ENCODE data around the gene HNRNPAB. TPM values are rescaled to one million over a fixed set of nuclear protein-coding genes. Genes with fewer than 3 reads are reported as not detected.
A peak's percentile ranks its signal among the peaks of the same experiment; 100 is the strongest.
"Not testable (repeated sequence)": the region's sequence is repeated elsewhere in the genome, so short reads cannot be mapped to it uniquely, and the experiment has no call there.

The HNRNPAB gene
- total RNA-seq, 1 donor from 2014 or later: 102 TPM

GRCh38 chr5:178225174-178225573 is 20.8 kb downstream of the HNRNPAB start:
- Histone ChIP-seq H3K4me1 (peaks cover 8% of the 10 kb centered on the region), H3K9me3 (no peaks in the 10 kb centered on the region), H3K27me3 (ENCODE audit: low read depth) (no peaks in the 10 kb centered on the region), H3K4me3 (no peak overlapping the region), H3K36me3 (peaks cover 79% of the 10 kb centered on the region), H3K27ac (no peak overlapping the region)
- DNase-seq (peak; percentile 35), ATAC-seq (no peak)
- no peak for TF ChIP-seq CTCF (IDR thresholded peaks at IDR 0.05)
- intact Hi-C loops (cut with DNase I): no loop called here

GRCh38 chr5:178227138-178227659 is 22.9 kb downstream of the HNRNPAB start:
- Histone ChIP-seq H3K9me3 (no peaks in the 10 kb centered on the region), H3K27ac (no peak overlapping the region), H3K27me3 (ENCODE audit: low read depth) (no peaks in the 10 kb centered on the region), H3K4me1 (peaks cover 25% of the 10 kb centered on the region), H3K36me3 (peaks cover 74% of the 10 kb centered on the region), H3K4me3 (no peak overlapping the region)
- no peak for TF ChIP-seq CTCF (IDR thresholded peaks at IDR 0.05)
- DNase-seq (peak; percentile 5), ATAC-seq (no peak)
- intact Hi-C loops (cut with DNase I): no loop called here

- peaks cover 69% of the 10 kb centered on the region for H3K36me3 ChIP-seq
- no peak for TF ChIP-seq CTCF (IDR thresholded peaks at IDR 0.05)
- no peaks in the 10 kb centered on the region for H3K9me3 ChIP-seq
- intact Hi-C loops (cut with DNase I): no loop called here
- DNase-seq (no peak), ATAC-seq (no peak)
- H3K4me1 ChIP-seq: peaks cover 27% of the 10 kb centered on the region
- no peaks in the 10 kb centered on the region for H3K27me3 ChIP-seq (ENCODE audit: low read depth)
- H3K4me3 ChIP-seq: no peak overlapping the region
- H3K27ac ChIP-seq: no peak overlapping the region
Measured at GRCh38 chr5:178227929-178228328, 23.6 kb downstream of the HNRNPAB start.

DNA sequence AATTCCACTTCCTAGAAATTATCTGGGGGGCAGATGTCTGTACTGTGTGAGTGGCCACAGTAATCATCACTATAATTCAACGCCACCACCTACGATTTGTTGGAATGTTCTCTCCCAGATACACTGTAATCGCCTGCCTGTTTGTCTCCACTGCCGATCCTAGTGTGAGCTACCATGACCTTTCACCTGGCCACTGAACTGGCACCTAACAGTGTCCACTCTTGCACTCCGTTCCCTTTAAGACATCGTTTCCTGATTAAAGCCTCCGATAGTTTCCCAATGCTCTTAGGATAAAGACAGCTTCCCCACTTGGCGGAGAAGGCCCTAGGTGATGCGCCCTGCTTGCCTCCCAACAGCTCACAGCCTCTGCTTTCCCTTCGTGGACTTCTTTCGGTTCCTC is 24.3 kb downstream of the HNRNPAB start:
- no peak for ATAC-seq
- no peak for TF ChIP-seq CTCF (IDR thresholded peaks at IDR 0.05)
- no peak for DNase-seq
- no peak overlapping the region for H3K4me3 ChIP-seq
- intact Hi-C loops (cut with DNase I): no loop called here
- no peak overlapping the region for H3K27ac ChIP-seq
- no peaks in the 10 kb centered on the region for H3K9me3 ChIP-seq
- H3K4me1 ChIP-seq: peaks cover 31% of the 10 kb centered on the region
- H3K27me3 ChIP-seq (ENCODE audit: low read depth): no peaks in the 10 kb centered on the region
- H3K36me3 ChIP-seq: peaks cover 69% of the 10 kb centered on the region

DNA sequence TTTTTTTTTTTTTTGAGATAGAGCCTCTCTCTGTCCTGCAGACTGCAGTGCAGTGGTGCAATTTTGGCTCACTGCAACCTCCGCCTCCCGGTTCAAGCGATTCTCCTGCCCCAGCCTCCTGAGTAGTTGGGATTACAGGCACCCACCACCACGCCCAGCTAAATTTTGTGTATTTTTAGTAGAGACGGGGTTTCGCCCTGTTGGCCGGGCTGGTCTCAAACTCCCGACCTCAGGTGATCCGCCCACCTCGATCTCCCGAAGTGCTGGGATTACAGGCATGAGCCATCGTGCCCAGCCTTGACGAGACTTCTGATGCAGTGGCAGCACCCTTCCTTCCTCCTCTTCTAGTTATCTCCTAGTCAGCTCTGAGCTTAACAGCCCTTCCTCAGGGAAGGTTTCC is 24.8 kb downstream of the HNRNPAB start:
- H3K36me3 ChIP-seq: peaks cover 66% of the 10 kb centered on the region
- H3K4me1 ChIP-seq: peaks cover 32% of the 10 kb centered on the region
- DNase-seq: peak; percentile 10
- H3K27me3 ChIP-seq (ENCODE audit: low read depth); H3K27ac ChIP-seq; intact Hi-C loops (cut with DNase I); ATAC-seq; H3K4me3 ChIP-seq; H3K9me3 ChIP-seq: not testable (repeated sequence)

DNA sequence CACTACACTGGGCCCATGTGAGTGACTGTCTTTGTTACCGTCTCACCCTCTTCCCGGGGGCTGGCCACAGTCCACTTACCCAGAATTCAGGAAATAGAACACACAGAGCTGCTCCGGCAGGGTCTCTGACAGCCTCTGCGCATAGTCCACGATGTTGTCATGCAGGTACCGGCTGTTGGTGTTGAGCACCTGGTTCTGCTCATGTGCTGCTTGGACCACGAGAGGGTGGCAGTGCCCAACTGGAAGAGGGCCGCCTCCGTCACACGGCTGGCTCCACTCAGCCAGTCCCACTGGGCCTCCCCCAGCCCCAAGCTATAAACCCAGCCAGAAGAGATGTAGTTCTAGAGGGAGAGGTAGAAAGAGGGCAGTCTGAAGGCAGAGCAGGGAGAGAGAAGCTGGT is 25.5 kb downstream of the HNRNPAB start:
- no peak for ATAC-seq
- Histone ChIP-seq H3K9me3 (no peaks in the 10 kb centered on the region), H3K27me3 (ENCODE audit: low read depth) (no peaks in the 10 kb centered on the region), H3K4me1 (peaks cover 39% of the 10 kb centered on the region), H3K4me3 (no peak overlapping the region), H3K36me3 (peaks cover 60% of the 10 kb centered on the region), H3K27ac (no peak overlapping the region)
- intact Hi-C loops (cut with DNase I): no loop called here
- no peak for TF ChIP-seq CTCF (IDR thresholded peaks at IDR 0.05)
- DNase-seq: peak; percentile 35

Measured in lower lobe of right lung (tissue), 2 donors.